Activated naive CD4-positive, alpha-beta T cell treated with anti-CD3 and anti-CD28 coated beads, Interleukin-2, amount 50 U/mL, for 16 hours (primary cell): Measurements from ENCODE around the gene AHCYL1.

Source experiments
- DNase-seq: peaks from one replicate; pipeline ENCODE4 v3.0.0-alpha.2; 2020

The AHCYL1 gene

GRCh38 chr1:110064576-110065337, 80.2 kb downstream of the AHCYL1 start:
- no peak for DNase-seq

- no peak for DNase-seq
Observed at GRCh38 chr1:110065841-110066240, 81.3 kb downstream of the AHCYL1 start.

- DNase-seq = no peak
Observed at GRCh38 chr1:110067479-110067892, 82.9 kb downstream of the AHCYL1 start.

DNA sequence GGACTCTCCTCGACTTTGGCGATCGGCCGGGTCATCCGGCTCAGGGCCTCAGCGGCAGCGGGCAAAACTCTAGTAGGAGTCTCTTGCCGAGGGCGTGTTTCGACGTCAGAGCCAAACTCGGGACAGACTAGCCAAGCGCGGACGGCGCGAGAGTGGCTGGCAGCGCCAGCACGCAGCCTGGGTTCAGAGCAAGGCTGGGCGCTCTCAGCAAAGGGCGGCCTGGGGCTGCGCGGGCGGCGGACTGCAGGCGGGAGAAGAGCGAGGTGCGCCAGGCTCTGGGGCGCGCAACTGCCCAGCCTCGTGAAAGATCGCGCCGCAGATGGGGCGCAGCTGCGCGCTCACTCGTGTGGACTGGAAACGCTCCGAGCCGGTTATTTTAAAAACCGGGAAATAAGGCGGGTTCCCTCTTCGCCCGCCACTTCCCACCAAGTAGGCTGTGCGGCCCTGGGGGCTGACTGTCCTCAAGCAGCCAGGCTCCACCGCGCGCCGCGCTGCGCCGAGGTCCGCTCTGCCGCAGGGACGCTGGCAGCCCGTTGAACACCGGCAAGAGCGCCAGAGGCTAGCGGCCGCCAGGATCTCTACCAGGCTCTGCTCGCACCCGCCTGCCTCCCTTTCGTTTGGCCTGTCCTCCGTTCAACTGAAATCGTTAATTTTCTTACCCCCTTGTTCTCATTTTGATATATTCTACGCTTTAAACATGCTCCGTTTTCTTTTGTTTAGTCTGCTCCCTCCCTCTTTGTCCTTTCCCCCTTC, 83.5 kb downstream of the AHCYL1 start:
- no peak for DNase-seq

DNA sequence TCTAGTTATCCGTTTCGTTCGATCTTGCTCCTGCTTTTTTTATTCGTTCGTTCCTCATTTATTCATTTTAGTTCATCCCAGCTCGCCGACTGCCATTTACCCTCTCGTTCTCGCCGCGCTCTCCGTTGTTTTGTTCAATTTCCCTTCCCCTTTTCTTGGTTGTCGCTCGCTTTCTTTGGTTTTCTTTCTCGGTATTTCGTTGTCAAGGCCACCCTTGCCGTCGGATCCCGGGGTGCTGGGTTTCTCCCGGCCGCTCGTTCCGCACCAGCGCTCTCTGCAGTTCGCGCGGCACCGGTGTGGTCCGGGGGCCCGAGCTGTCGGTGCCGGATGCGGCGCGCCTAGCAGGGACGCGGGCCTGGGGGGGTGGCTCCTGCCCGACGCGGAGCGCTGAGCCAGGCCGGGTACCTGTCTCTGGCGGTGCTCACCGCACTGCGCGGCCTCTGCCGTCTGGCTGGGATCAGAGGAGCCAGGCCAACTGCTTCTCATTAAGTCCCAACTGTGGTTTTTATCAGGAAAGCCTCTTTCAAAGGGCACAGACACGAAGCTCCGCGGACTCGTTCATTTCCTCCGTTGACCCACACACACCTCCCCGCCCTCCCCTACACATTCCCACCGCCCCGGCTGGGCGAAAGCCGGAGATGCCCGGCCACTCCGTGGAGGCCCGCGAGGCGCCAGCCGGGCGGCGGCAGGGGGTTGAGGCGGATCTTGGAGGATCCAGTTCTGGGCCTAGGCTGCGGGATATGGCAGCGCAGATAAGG, 84.3 kb downstream of the AHCYL1 start:
- peak; percentile 41 for DNase-seq

DNA sequence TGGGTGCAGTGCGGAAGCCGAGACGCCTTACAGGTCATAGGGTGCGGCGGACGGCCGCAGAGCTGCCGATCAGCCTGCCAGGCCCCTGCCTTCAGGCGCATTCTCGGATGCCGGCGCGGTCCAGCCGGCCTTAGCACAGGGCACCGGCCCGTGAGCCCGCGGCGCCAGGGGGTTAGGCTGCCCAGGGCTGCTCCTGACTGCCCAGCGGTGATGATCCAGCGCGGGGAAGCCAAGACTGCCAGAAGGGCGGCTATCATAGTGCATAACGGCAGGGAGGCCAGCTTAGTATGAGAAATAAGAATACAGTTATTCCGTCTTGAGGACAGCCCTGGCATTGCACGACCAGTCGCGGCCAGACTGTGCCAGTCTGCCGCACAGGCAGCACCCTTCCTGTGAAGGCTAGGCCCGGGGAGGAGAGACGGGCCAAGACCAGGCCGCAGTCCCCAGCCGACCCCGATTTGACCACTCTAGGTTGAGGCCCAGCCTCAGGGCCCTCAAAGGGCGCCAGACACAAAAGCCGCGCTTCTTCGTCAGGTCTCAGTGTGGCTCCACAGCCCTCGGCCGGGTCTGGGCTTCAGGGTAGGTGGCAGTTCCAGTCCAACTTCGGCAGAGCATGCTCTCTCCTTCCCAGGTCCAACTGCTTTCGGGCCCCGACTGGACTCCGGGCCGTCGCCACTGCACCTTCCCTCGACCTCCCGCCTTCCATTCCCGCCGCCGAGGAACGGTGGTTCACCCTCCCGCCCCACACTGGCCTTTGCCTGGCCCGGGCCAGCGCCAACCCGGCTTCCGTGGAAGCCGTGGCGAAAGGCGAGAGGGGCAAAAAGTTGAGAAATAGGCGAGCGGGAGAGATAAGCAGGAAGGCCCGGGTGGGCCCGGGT, 85.1 kb downstream of the AHCYL1 start:
- no peak for DNase-seq

DNA sequence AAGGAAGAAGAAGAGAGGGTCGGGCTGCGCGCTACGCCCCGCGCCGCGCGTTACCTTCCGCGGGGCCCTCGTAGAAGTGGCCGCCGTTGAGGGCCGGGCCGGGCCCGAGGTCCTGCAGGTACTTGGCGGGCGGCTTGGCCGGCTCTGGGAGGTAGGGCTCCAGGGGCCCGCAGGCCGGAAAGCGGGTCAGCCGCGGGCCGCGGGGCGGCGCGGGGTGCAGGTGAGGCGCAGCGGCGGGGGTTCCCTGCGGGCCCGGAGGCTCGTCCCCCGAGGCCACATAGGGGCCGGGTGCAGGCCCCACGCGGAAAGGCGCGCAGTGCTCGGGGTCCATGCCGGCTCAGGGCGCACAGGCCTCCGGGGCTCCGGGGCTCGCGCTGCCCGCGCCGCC, 85.7 kb downstream of the AHCYL1 start:
- DNase-seq = no peak

GRCh38 chr1:110070671-110071242, 86.2 kb downstream of the AHCYL1 start, which contains the start of gene ALX3:
ALX3 (minus strand) TSS chr1:110070672; CDS start chr1:110070612, 60 bp downstream.
- DNase-seq = no peak
